ENCODE measurements around the gene CWF19L2. TPM values are rescaled to one million over a fixed set of nuclear protein-coding genes. Genes with fewer than 3 reads are reported as not detected.

CWF19L2 gene
- total RNA-seq, 1 experiment from 2014 or later = 18.4 TPM

GRCh38 chr11:107385361-107385981, 72.2 kb downstream of the CWF19L2 start:
- no peak overlapping the region for H2AK5ac ChIP-seq (ENCODE audit: insufficient read length, low read length)
- no peak overlapping the region for H3K9ac ChIP-seq (ENCODE audit: extremely low read depth, insufficient read length, low read length)
- no peak overlapping the region for H2BK15ac ChIP-seq (ENCODE audit: low read depth, low read length)
- H3K27ac ChIP-seq (ENCODE audit: insufficient read length, low read depth, low read length) = no peak overlapping the region
- H2AFZ ChIP-seq (ENCODE audit: low read length) = no peak overlapping the region
- H2BK120ac ChIP-seq (ENCODE audit: low read depth, low read length, poor library complexity, severe bottlenecking) = no peak overlapping the region
- H3K79me2 ChIP-seq (ENCODE audit: insufficient read depth, low read length) = no peaks in the 10 kb centered on the region
- H2BK20ac ChIP-seq (ENCODE audit: low read depth, low read length, poor library complexity, severe bottlenecking) = no peak overlapping the region
- no peaks in the 10 kb centered on the region for H3K9me3 ChIP-seq (ENCODE audit: control insufficient read depth, low read depth, low read length)
- H3K14ac ChIP-seq (ENCODE audit: insufficient read depth, low read length) = no peak overlapping the region
- H3K27me3 Mint-ChIP-seq (ENCODE audit: low read depth) = no peaks in the 10 kb centered on the region
- H3K23ac ChIP-seq (ENCODE audit: insufficient read length, low read depth, low read length) = no peak overlapping the region
- no peaks in the 10 kb centered on the region for H3K27me3 ChIP-seq (ENCODE audit: insufficient read depth, low read length)
- no CpG with 5 or more reads among the region's 3 CpGs for WGBS (ENCODE audit: extremely low coverage, insufficient read length, low lambda C conversion rate)
- TF ChIP-seq CTCF (conservative IDR thresholded peaks at IDR 0.05) = no peak
- H3K18ac ChIP-seq (ENCODE audit: insufficient read length, low read depth, low read length) = no peak overlapping the region
- no peaks in the 10 kb centered on the region for H3K23me2 ChIP-seq (ENCODE audit: insufficient read length, low read depth, low read length, poor library complexity, severe bottlenecking)
- no peak for DNase-seq
- no peaks in the 10 kb centered on the region for H4K20me1 ChIP-seq (ENCODE audit: control insufficient read depth, insufficient read depth, insufficient read length)
- no peak overlapping the region for H2BK12ac ChIP-seq (ENCODE audit: insufficient read length, low read depth, low read length)
- H3K4me3 Mint-ChIP-seq = no peak overlapping the region
- no peak overlapping the region for H2BK5ac ChIP-seq (ENCODE audit: insufficient read length, low read length)
- H3K4me1 ChIP-seq (ENCODE audit: insufficient read depth, low read length) = no peaks in the 10 kb centered on the region
- H3T11ph ChIP-seq (ENCODE audit: low read length) = no peak overlapping the region
- H3K36me3 Mint-ChIP-seq (ENCODE audit: insufficient read depth in 1 of 3, low read depth in 3 of 3) = peaks cover 7 to 11% (median 9%) of the 10 kb centered on the region in 3 experiments; a peak in 6 of 7 replicates
- H4K8ac ChIP-seq (replicated peaks; ENCODE audit: insufficient read length, low read depth, low read length) = no peak overlapping the region
- no peak overlapping the region for H3K27ac Mint-ChIP-seq
- H4K5ac ChIP-seq (ENCODE audit: insufficient read length, low read depth, low read length) = no peak overlapping the region
- H3K4ac ChIP-seq (ENCODE audit: low read depth, low read length) = no peak overlapping the region
- H4K91ac ChIP-seq (ENCODE audit: insufficient read length, low read depth, low read length) = no peak overlapping the region
- H3K9me3 Mint-ChIP-seq = no peaks in the 10 kb centered on the region
- H3K79me1 ChIP-seq (ENCODE audit: insufficient read depth, low read depth, low read length, poor library complexity, severe bottlenecking) = no peaks in the 10 kb centered on the region
- H3K4me1 Mint-ChIP-seq = no peaks in the 10 kb centered on the region
- H3K56ac ChIP-seq (ENCODE audit: insufficient read length, low read depth, low read length) = no peak overlapping the region
- H3K4me2 ChIP-seq (ENCODE audit: insufficient read depth, insufficient read length, low read length) = no peak overlapping the region

Measured in H9 (cell line).